ENCODE results near the gene ESPN.

ESPN gene

DNA sequence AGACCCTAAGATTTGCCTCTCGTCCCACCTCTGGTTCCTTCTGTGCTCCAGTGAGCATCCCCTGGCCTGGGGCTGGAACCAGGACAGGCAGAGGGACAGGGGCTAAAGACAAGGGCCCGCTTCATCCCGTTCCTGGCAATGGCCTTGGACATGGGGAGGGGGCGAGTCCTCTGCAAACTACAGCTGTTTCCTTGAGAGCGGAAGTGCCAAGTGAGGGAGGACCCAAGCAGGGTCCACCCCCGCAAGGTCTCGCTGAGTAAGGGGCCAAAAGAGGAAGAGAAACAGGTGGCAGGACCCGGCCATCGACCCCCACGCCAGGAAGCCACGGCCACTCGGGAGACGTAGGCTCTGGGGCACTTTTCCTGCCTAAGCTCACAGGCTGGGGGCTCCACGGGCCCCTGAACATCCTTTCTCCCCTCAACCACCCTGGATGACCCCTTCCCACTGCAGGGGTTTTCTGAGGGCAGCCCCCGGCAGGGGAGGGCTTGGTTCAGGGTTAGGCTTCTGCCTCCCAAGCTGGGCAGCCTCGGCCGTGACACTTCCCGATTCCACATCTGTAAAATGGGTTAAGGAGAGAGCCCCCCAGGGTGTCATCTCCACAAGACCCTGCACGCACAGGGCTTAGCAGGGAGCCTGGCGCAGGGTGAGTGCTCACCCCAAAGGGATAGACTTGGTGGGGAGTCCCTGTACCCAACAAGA lies 84.8 kb downstream of the ESPN start:
- Histone ChIP-seq H2AFZ (ENCODE audit: low read depth, low read length) (no peak overlapping the region), H3K27ac (ENCODE audit: low read length) (no peak overlapping the region), H3K9ac (ENCODE audit: low read depth, low read length) (no peak overlapping the region), H3K36me3 (ENCODE audit: insufficient read depth, low read length) (no peaks in the 10 kb centered on the region), H3K79me2 (ENCODE audit: insufficient read depth, low read length) (no peaks in the 10 kb centered on the region), H3K4me2 (ENCODE audit: insufficient read depth, low read length) (no peak overlapping the region), H3K4me3 (ENCODE audit: low read depth in 1 of 2, low read length in 2 of 2) (no peak overlapping the region), H3K9me3 (ENCODE audit: insufficient read depth, low read length, severe bottlenecking) (no peaks in the 10 kb centered on the region), H4K20me1 (ENCODE audit: insufficient read depth, low read length) (peaks cover 12% of the 10 kb centered on the region; the same call in 1 of the 2 replicates), H3K4me1 (ENCODE audit: insufficient read depth, low read length) (no peaks in the 10 kb centered on the region), H3K27me3 (ENCODE audit: insufficient read depth, low read length, poor library complexity) (no peaks in the 10 kb centered on the region)
- no peak for ATAC-seq (ENCODE audit: insufficient read depth, low read depth)
- TF ChIP-seq, protein P1, sequence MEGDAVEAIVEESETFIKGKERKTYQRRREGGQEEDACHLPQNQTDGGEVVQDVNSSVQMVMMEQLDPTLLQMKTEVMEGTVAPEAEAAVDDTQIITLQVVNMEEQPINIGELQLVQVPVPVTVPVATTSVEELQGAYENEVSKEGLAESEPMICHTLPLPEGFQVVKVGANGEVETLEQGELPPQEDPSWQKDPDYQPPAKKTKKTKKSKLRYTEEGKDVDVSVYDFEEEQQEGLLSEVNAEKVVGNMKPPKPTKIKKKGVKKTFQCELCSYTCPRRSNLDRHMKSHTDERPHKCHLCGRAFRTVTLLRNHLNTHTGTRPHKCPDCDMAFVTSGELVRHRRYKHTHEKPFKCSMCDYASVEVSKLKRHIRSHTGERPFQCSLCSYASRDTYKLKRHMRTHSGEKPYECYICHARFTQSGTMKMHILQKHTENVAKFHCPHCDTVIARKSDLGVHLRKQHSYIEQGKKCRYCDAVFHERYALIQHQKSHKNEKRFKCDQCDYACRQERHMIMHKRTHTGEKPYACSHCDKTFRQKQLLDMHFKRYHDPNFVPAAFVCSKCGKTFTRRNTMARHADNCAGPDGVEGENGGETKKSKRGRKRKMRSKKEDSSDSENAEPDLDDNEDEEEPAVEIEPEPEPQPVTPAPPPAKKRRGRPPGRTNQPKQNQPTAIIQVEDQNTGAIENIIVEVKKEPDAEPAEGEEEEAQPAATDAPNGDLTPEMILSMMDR (IDR thresholded peaks at IDR 0.05; ENCODE audit: borderline replicate concordance, extremely low read depth, low read length, poor library complexity, severe bottlenecking): no peak
- TF ChIP-seq EZH2 (IDR thresholded peaks at IDR 0.05; ENCODE audit: borderline replicate concordance, low read depth, low read length, severe bottlenecking): no peak
- no peak for DNase-seq

- Histone ChIP-seq H2AFZ (ENCODE audit: low read depth, low read length) (no peak overlapping the region), H3K27ac (ENCODE audit: low read length) (no peak overlapping the region), H3K36me3 (ENCODE audit: insufficient read depth, low read length) (no peaks in the 10 kb centered on the region), H4K20me1 (ENCODE audit: insufficient read depth, low read length) (peaks cover 12% of the 10 kb centered on the region; the same call in 1 of the 2 replicates), H3K9ac (ENCODE audit: low read depth, low read length) (no peak overlapping the region), H3K79me2 (ENCODE audit: insufficient read depth, low read length) (no peaks in the 10 kb centered on the region), H3K4me1 (ENCODE audit: insufficient read depth, low read length) (no peaks in the 10 kb centered on the region), H3K9me3 (ENCODE audit: insufficient read depth, low read length, severe bottlenecking) (no peaks in the 10 kb centered on the region), H3K27me3 (ENCODE audit: insufficient read depth, low read length, poor library complexity) (no peaks in the 10 kb centered on the region), H3K4me2 (ENCODE audit: insufficient read depth, low read length) (no peak overlapping the region), H3K4me3 (ENCODE audit: low read depth in 1 of 2, low read length in 2 of 2) (no peak overlapping the region)
- TF ChIP-seq, protein P1 (IDR thresholded peaks at IDR 0.05; ENCODE audit: borderline replicate concordance, extremely low read depth, low read length, poor library complexity, severe bottlenecking): no peak
- TF ChIP-seq EZH2 (IDR thresholded peaks at IDR 0.05; ENCODE audit: borderline replicate concordance, low read depth, low read length, severe bottlenecking): no peak
- no peak for DNase-seq
- ATAC-seq (ENCODE audit: insufficient read depth, low read depth): no peak
Observed at GRCh38 chr1:6509919-6510291, 85.3 kb downstream of the ESPN start.

GRCh38 chr1:6510493-6510892 lies 85.9 kb downstream of the ESPN start:
- Histone ChIP-seq H3K4me3 (ENCODE audit: low read depth in 1 of 2, low read length in 2 of 2) (no peak overlapping the region), H3K9me3 (ENCODE audit: insufficient read depth, low read length, severe bottlenecking) (no peaks in the 10 kb centered on the region), H3K9ac (ENCODE audit: low read depth, low read length) (no peak overlapping the region), H4K20me1 (ENCODE audit: insufficient read depth, low read length) (peaks cover 12% of the 10 kb centered on the region; the same call in 1 of the 2 replicates), H3K4me1 (ENCODE audit: insufficient read depth, low read length) (no peaks in the 10 kb centered on the region), H3K36me3 (ENCODE audit: insufficient read depth, low read length) (no peaks in the 10 kb centered on the region), H3K27ac (ENCODE audit: low read length) (no peak overlapping the region), H3K27me3 (ENCODE audit: insufficient read depth, low read length, poor library complexity) (no peaks in the 10 kb centered on the region), H3K79me2 (ENCODE audit: insufficient read depth, low read length) (no peaks in the 10 kb centered on the region), H2AFZ (ENCODE audit: low read depth, low read length) (no peak overlapping the region), H3K4me2 (ENCODE audit: insufficient read depth, low read length) (no peak overlapping the region)
- DNase-seq (no peak), ATAC-seq (ENCODE audit: insufficient read depth, low read depth) (no peak)
- TF ChIP-seq, protein P1 (IDR thresholded peaks at IDR 0.05; ENCODE audit: borderline replicate concordance, extremely low read depth, low read length, poor library complexity, severe bottlenecking): no peak
- no peak for TF ChIP-seq EZH2 (IDR thresholded peaks at IDR 0.05; ENCODE audit: borderline replicate concordance, low read depth, low read length, severe bottlenecking)
